IPS DF 19.7 (cell line): ENCODE data around the gene TSPEAR.
"Not testable (repeated sequence)": the region's sequence is repeated elsewhere in the genome, so short reads cannot be mapped to it uniquely, and the experiment has no call there.

Source experiments
- DNase-seq: peaks from one replicate; pipeline ENCODE4 v3.0.0-alpha.2; 2013; ENCODE audit warnings: low read depth, low spot score

The TSPEAR gene

GRCh38 chr21:44650973-44651675, 60.2 kb downstream of the TSPEAR start:
- DNase-seq = no peak

GRCh38 chr21:44650265-44650972, 61.0 kb downstream of the TSPEAR start:
- DNase-seq = no peak

GRCh38 chr21:44649521-44650100, 61.8 kb downstream of the TSPEAR start:
- DNase-seq = no peak

GRCh38 chr21:44648557-44649311, 62.6 kb downstream of the TSPEAR start:
- DNase-seq = no peak

- DNase-seq = no peak
Measured at GRCh38 chr21:44647222-44647552, 64.2 kb downstream of the TSPEAR start.

- not testable (repeated sequence) for DNase-seq
Measured at GRCh38 chr21:44646366-44647221, 64.8 kb downstream of the TSPEAR start, which contains the start of gene KRTAP10-11. TSS of gene KRTAP10-11 (plus strand) at chr21:44646414. CDS start at chr21:44646459, 45 bp downstream.

- no peak for DNase-seq
Measured at GRCh38 chr21:44644878-44645277, 66.5 kb downstream of the TSPEAR start.

GRCh38 chr21:44643741-44644310, 67.5 kb downstream of the TSPEAR start:
- no peak for DNase-seq

GRCh38 chr21:44640761-44641160, 70.6 kb downstream of the TSPEAR start:
- DNase-seq = no peak

- no peak for DNase-seq
Measured at GRCh38 chr21:44639331-44639655, 72.1 kb downstream of the TSPEAR start.

- not testable (repeated sequence) for DNase-seq
Measured at GRCh38 chr21:44638506-44639330, 72.7 kb downstream of the TSPEAR start.

GRCh38 chr21:44637851-44638348, 73.5 kb downstream of the TSPEAR start:
- DNase-seq = not testable (repeated sequence)

- DNase-seq = no peak
Measured at GRCh38 chr21:44637018-44637850, 74.1 kb downstream of the TSPEAR start, which contains the start of gene KRTAP10-10. TSS of gene KRTAP10-10 (plus strand) at chr21:44637356. CDS start at chr21:44637418, 62 bp downstream.

GRCh38 chr21:44636209-44637017, 75.0 kb downstream of the TSPEAR start:
- DNase-seq = no peak

GRCh38 chr21:44632067-44632466, 79.3 kb downstream of the TSPEAR start:
- DNase-seq = no peak

GRCh38 chr21:44630440-44630839, 80.9 kb downstream of the TSPEAR start:
- DNase-seq = no peak

GRCh38 chr21:44628707-44629391, 82.5 kb downstream of the TSPEAR start:
- no peak for DNase-seq
